Testis (tissue), 3 donors: Measurements from ENCODE around the gene PTGIS. TPM values are rescaled to one million over a fixed set of nuclear protein-coding genes. Genes with fewer than 3 reads are reported as not detected.
"Not testable (repeated sequence)": the region's sequence is repeated elsewhere in the genome, so short reads cannot be mapped to it uniquely, and the experiment has no call there.

Experiments
- DNase-seq: peaks from one replicate; pipeline ENCODE4 v3.0.0-alpha.2; 2019
- H3K27ac ChIP-seq, 2 donors: fragments of 200-600 bp; sonication (generic); one replicate each; pipeline ENCODE4 v1.5.1; 2019
- H3K27me3 ChIP-seq: fragments of 200-600 bp; sonication (generic); one replicate; pipeline ENCODE4 v1.5.1; 2019
- H3K36me3 ChIP-seq: fragments of 200-600 bp; sonication (generic); one replicate; pipeline ENCODE4 v1.5.1; 2017; ENCODE audit warnings: low read depth; ENCODE audit errors: missing control alignments
- H3K4me1 ChIP-seq: fragments of 200-600 bp; sonication (generic); one replicate; pipeline ENCODE4 v1.5.1; 2019
- H3K4me3 ChIP-seq, 2 donors: fragments of 200-600 bp; sonication (generic); one replicate each; pipeline ENCODE4 v1.5.1; 2017 to 2019
- H3K9me3 ChIP-seq: fragments of 200-600 bp; sonication (generic); one replicate; pipeline ENCODE4 v1.5.1; 2017
- CTCF ChIP-seq, 3 experiments: fragments of 450-650 bp in 2 of 3; fragments of 200-600 bp in 1 of 3; sonication (generic) in 1 of 3; IDR thresholded peaks; one replicate each; pipeline ENCODE4 v1.5.1; 2016 to 2019; ENCODE audit warnings: antibody characterized with exemption in 3 of 3, mild to moderate bottlenecking in 2 of 3, moderate library complexity in 1 of 3
- POLR2A ChIP-seq: fragments of 450-650 bp; IDR thresholded peaks from one replicate; pipeline ENCODE4 v1.6.1; 2017; ENCODE audit warnings: antibody characterized with exemption, mild to moderate bottlenecking, moderate library complexity
- WGBS, 2 donors: methylation state at CpG; one replicate each; pipeline ENCODE4 v1.1.5; 2018; 5-methylcytosine and 5-hydroxymethylcytosine counted together
- intact Hi-C: fragments of 100-400 bp; cut with DNase I; formaldehyde crosslinking; loops from one replicate; pipeline ENCODE4 v1.15.1; 2023; ENCODE audit warnings: low total_unique reads
- polyA plus RNA-seq: library from polyadenylated mRNA; stranded (reverse); fragments of 350-450 nt; fragmentation: Illumina TruSeq; extraction: RNeasy Lipid Tissue Mini Kit (QIAGEN cat#74804); gene quantifications from one replicate; pipeline ENCODE4 v1.2.3, GENCODE V29; 2014; ENCODE audit warnings: low read depth, low replicate concordance; ENCODE audit not compliant: insufficient read depth
- total RNA-seq, 2 donors: library from RNA; depleted of rRNA; stranded (reverse); fragments of >200 nt; gene quantifications; one replicate each; pipeline ENCODE4 v1.2.3, GENCODE V29; 2016

PTGIS gene
- total and polyA plus RNA-seq, 3 donors from 2014 or later: 12.2 to 30.3 (median 13.0) TPM

- no peak for TF ChIP-seq CTCF (IDR thresholded peaks at IDR 0.05)
- TF ChIP-seq POLR2A: no peak
- H3K4me3 ChIP-seq: no peak overlapping the region
- no peaks in the 10 kb centered on the region for H3K4me1 ChIP-seq
- no peaks in the 10 kb centered on the region for H3K36me3 ChIP-seq
- 75 to 92% methylated on average over 12 to 13 of the region's 13 CpGs for WGBS, 2 donors
- H3K27me3 ChIP-seq: no peaks in the 10 kb centered on the region
- no peaks in the 10 kb centered on the region for H3K9me3 ChIP-seq
- no peak for DNase-seq
- intact Hi-C loops: no loop called here
- H3K27ac ChIP-seq: no peak overlapping the region
These were observed 46.6 kb upstream of the PTGIS start for GRCh38 chr20:49614338-49615050.

- WGBS, 2 donors: 79 to 83% methylated on average over 4 to 6 of the region's 6 CpGs
- Histone ChIP-seq H3K36me3 (no peaks in the 10 kb centered on the region), H3K27me3 (no peaks in the 10 kb centered on the region), H3K4me1 (no peaks in the 10 kb centered on the region), H3K4me3 (no peak overlapping the region), H3K27ac (no peak overlapping the region), H3K9me3 (no peaks in the 10 kb centered on the region)
- no peak for TF ChIP-seq CTCF (IDR thresholded peaks at IDR 0.05)
- no peak for TF ChIP-seq POLR2A
- DNase-seq: peak; percentile 80
- intact Hi-C loops: no loop called here
These were observed 44.3 kb upstream of the PTGIS start for GRCh38 chr20:49612127-49612738.

- H3K4me1 ChIP-seq, H3K9me3 ChIP-seq, H3K27me3 ChIP-seq, DNase-seq, intact Hi-C loops, H3K36me3 ChIP-seq: not testable (repeated sequence)
- peak overlapping the region in 1 of 2 donors; percentile 17 for H3K4me3 ChIP-seq
- 62 to 63% methylated on average over 5 to 6 of the region's 6 CpGs for WGBS, 2 donors
- peak overlapping the region in 1 of 2 donors; percentile 17 for H3K27ac ChIP-seq
These were observed 43.7 kb upstream of the PTGIS start for GRCh38 chr20:49611539-49612126.

- Histone ChIP-seq H3K4me3 (peak overlapping the region in 1 of 2 donors; percentile 17), H3K27me3 (no peaks in the 10 kb centered on the region), H3K36me3 (no peaks in the 10 kb centered on the region), H3K27ac (peak overlapping the region in 1 of 2 donors; percentile 17), H3K9me3 (no peaks in the 10 kb centered on the region), H3K4me1 (no peaks in the 10 kb centered on the region)
- DNase-seq: peak; percentile 88
- peak; percentile 99 for TF ChIP-seq CTCF (IDR thresholded peaks at IDR 0.05)
- TF ChIP-seq POLR2A: no peak
- WGBS, 2 donors: 12 to 17% methylated on average over 9 to 48 of the region's 48 CpGs
- intact Hi-C loops: no loop called here
These were observed 43.0 kb upstream of the PTGIS start for GRCh38 chr20:49610691-49611538.
